H9 (cell line): ENCODE results near the gene C19orf18. TPM values are rescaled to one million over a fixed set of nuclear protein-coding genes. Genes with fewer than 3 reads are reported as not detected.
A peak's percentile ranks its signal among the peaks of the same experiment; 100 is the strongest.

ENCODE experiments used
- DNase-seq: peaks from one replicate; pipeline ENCODE4 v3.0.0-alpha.2; 2017
- H2AFZ ChIP-seq: one replicate; pipeline ENCODE4 v1.6.1; 2013; ENCODE audit warnings: mild to moderate bottlenecking, low read length, control low read depth, moderate library complexity
- H2AK5ac ChIP-seq: 2 replicates; pipeline ENCODE4 v1.6.1; 2013; ENCODE audit warnings: low read length, control low read depth, mixed read lengths; ENCODE audit not compliant: insufficient read length
- H2BK120ac ChIP-seq: one replicate; pipeline ENCODE4 v1.6.1; 2013; ENCODE audit warnings: low read depth, mild to moderate bottlenecking, low read length, control low read depth, inconsistent platforms; ENCODE audit not compliant: poor library complexity, severe bottlenecking
- H2BK12ac ChIP-seq: 2 replicates; pipeline ENCODE4 v1.6.1; 2013; ENCODE audit warnings: low read length, control low read depth, mixed read lengths, low read depth; ENCODE audit not compliant: insufficient read length
- H2BK15ac ChIP-seq: 2 replicates; pipeline ENCODE4 v1.6.1; 2013; ENCODE audit warnings: low read depth, low read length, control low read depth
- H2BK20ac ChIP-seq: one replicate; pipeline ENCODE4 v1.6.1; 2013; ENCODE audit warnings: low read depth, mild to moderate bottlenecking, low read length, control low read depth, inconsistent platforms; ENCODE audit not compliant: poor library complexity, severe bottlenecking
- H2BK5ac ChIP-seq: 2 replicates; pipeline ENCODE4 v1.6.1; 2013; ENCODE audit warnings: low read length, control low read depth, mixed read lengths; ENCODE audit not compliant: insufficient read length
- H3K14ac ChIP-seq: 2 replicates; pipeline ENCODE4 v1.6.1; 2013; ENCODE audit warnings: low read length, control low read depth; ENCODE audit not compliant: insufficient read depth
- H3K18ac ChIP-seq: 2 replicates; pipeline ENCODE4 v1.6.1; 2013; ENCODE audit warnings: low read depth, mild to moderate bottlenecking, mixed read lengths, low read length, control low read depth; ENCODE audit not compliant: insufficient read length
- H3K23ac ChIP-seq: 2 replicates; pipeline ENCODE4 v1.6.1; 2013; ENCODE audit warnings: low read length, control low read depth, mixed read lengths, low read depth; ENCODE audit not compliant: insufficient read length
- H3K23me2 ChIP-seq: 2 replicates; pipeline ENCODE4 v1.6.1; 2013; ENCODE audit warnings: low read depth, mild to moderate bottlenecking, mixed read lengths, low read length, control low read depth; ENCODE audit not compliant: insufficient read length, poor library complexity, severe bottlenecking
- H3K27ac ChIP-seq: 2 replicates; pipeline ENCODE4 v1.5.1; 2013; ENCODE audit warnings: low read length, control low read depth, mixed read lengths, low read depth; ENCODE audit not compliant: insufficient read length
- H3K27me3 ChIP-seq: 2 replicates; pipeline ENCODE4 v1.6.1; 2013; ENCODE audit warnings: low read length, control low read depth, inconsistent platforms; ENCODE audit not compliant: insufficient read depth
- H3K4ac ChIP-seq: 2 replicates; pipeline ENCODE4 v1.6.1; 2013; ENCODE audit warnings: low read depth, mild to moderate bottlenecking, control low read depth, inconsistent platforms, low read length, moderate library complexity
- H3K4me1 ChIP-seq: 2 replicates; pipeline ENCODE4 v1.6.1; 2013; ENCODE audit warnings: low read length, control low read depth, inconsistent platforms; ENCODE audit not compliant: insufficient read depth
- H3K4me2 ChIP-seq: 2 replicates; pipeline ENCODE4 v1.6.1; 2013; ENCODE audit warnings: low read length, control low read depth, mixed read lengths; ENCODE audit not compliant: insufficient read length, insufficient read depth
- H3K56ac ChIP-seq: 2 replicates; pipeline ENCODE4 v1.6.1; 2013; ENCODE audit warnings: low read depth, mild to moderate bottlenecking, mixed read lengths, low read length, control low read depth; ENCODE audit not compliant: insufficient read length
- H3K79me1 ChIP-seq: 2 replicates; pipeline ENCODE4 v1.6.1; 2013; ENCODE audit warnings: low read depth, mild to moderate bottlenecking, moderate library complexity, low read length, control low read depth, inconsistent platforms; ENCODE audit not compliant: insufficient read depth, poor library complexity, severe bottlenecking
- H3K79me2 ChIP-seq: 2 replicates; pipeline ENCODE4 v1.6.1; 2013; ENCODE audit warnings: low read length, control low read depth, inconsistent platforms; ENCODE audit not compliant: insufficient read depth
- H3K9ac ChIP-seq: 2 replicates; pipeline ENCODE4 v1.6.1; 2013; ENCODE audit warnings: low read length, control low read depth, mixed read lengths; ENCODE audit not compliant: insufficient read length; ENCODE audit errors: extremely low read depth
- H3K9me3 ChIP-seq: one replicate; pipeline ENCODE4 v1.6.1; 2013; ENCODE audit warnings: low read depth, low read length, inconsistent platforms; ENCODE audit not compliant: control insufficient read depth
- H3T11ph ChIP-seq: one replicate; pipeline ENCODE4 v1.6.1; 2013; ENCODE audit warnings: mild to moderate bottlenecking, low read length, control low read depth, inconsistent platforms
- H4K20me1 ChIP-seq: one replicate; pipeline ENCODE4 v1.6.1; 2013; ENCODE audit not compliant: control insufficient read depth, insufficient read length, insufficient read depth
- H4K5ac ChIP-seq: 2 replicates; pipeline ENCODE4 v1.6.1; 2013; ENCODE audit warnings: low read depth, mild to moderate bottlenecking, mixed read lengths, low read length, control low read depth; ENCODE audit not compliant: insufficient read length
- H4K8ac ChIP-seq: replicated peaks from 2 replicates; pipeline ENCODE4 v1.6.1; 2013; ENCODE audit warnings: low read length, control low read depth, mixed read lengths, low read depth; ENCODE audit not compliant: insufficient read length
- H4K91ac ChIP-seq: 2 replicates; pipeline ENCODE4 v1.6.1; 2013; ENCODE audit warnings: low read depth, mild to moderate bottlenecking, moderate library complexity, mixed read lengths, low read length, control low read depth; ENCODE audit not compliant: insufficient read length
- H3K27ac Mint-ChIP-seq, 3 experiments: 2 replicates in 2 of 3; 3 replicates in 1 of 3; pipeline ENCODE4 v1.8.0; 2020 to 2021; ENCODE audit warnings: mixed read lengths in 3 of 3, mild to moderate bottlenecking in 1 of 3, moderate library complexity in 1 of 3
- H3K27me3 Mint-ChIP-seq: 2 replicates; pipeline ENCODE4 v1.8.0; 2021; ENCODE audit warnings: low read depth, mild to moderate bottlenecking, moderate library complexity, mixed read lengths
- H3K36me3 Mint-ChIP-seq, 3 experiments: 2 replicates in 2 of 3; 3 replicates in 1 of 3; pipeline ENCODE4 v1.8.0; 2020 to 2021; ENCODE audit warnings: low read depth in 3 of 3, mixed read lengths in 3 of 3; ENCODE audit not compliant: insufficient read depth in 1 of 3
- H3K4me1 Mint-ChIP-seq, 2 experiments: 2 replicates each; pipeline ENCODE4 v1.8.0; 2020; ENCODE audit warnings: mixed read lengths in 2 of 2
- H3K4me3 Mint-ChIP-seq, 2 experiments: 2 replicates in 1 of 2; 3 replicates in 1 of 2; pipeline ENCODE4 v1.8.0; 2020 to 2021; ENCODE audit warnings: mild to moderate bottlenecking in 2 of 2, mixed read lengths in 2 of 2, moderate library complexity in 1 of 2
- H3K9me3 Mint-ChIP-seq, 2 experiments: 2 replicates in 1 of 2; 3 replicates in 1 of 2; pipeline ENCODE4 v1.8.0; 2020; ENCODE audit warnings: mild to moderate bottlenecking in 2 of 2, mixed read lengths in 2 of 2, moderate library complexity in 1 of 2
- WGBS: extraction: QIAGEN DNeasy Blood & Tissue Kit; methylation state at CpG from one replicate; pipeline ENCODE4 v1.1.7; 2013; ENCODE audit warnings: missing lambda C conversion rate, low lambda C conversion rate, mixed read lengths; ENCODE audit not compliant: insufficient read length; ENCODE audit errors: extremely low coverage; 5-methylcytosine and 5-hydroxymethylcytosine counted together
- total RNA-seq: library from RNA; stranded (reverse); gene quantifications from 2 replicates; pipeline ENCODE4 v1.2.1, GENCODE V29; 2021
- TF ChIP-seq, protein P1 (sequence below): fragments of 200-600 bp; sonication (generic); conservative IDR thresholded peaks from 3 replicates; pipeline ENCODE4 v1.8.0; 2021; ENCODE audit warnings: antibody characterized with exemption, mild to moderate bottlenecking

Gene C19orf18
- total RNA-seq, 1 experiment from 2014 or later = 0.26 TPM

DNA sequence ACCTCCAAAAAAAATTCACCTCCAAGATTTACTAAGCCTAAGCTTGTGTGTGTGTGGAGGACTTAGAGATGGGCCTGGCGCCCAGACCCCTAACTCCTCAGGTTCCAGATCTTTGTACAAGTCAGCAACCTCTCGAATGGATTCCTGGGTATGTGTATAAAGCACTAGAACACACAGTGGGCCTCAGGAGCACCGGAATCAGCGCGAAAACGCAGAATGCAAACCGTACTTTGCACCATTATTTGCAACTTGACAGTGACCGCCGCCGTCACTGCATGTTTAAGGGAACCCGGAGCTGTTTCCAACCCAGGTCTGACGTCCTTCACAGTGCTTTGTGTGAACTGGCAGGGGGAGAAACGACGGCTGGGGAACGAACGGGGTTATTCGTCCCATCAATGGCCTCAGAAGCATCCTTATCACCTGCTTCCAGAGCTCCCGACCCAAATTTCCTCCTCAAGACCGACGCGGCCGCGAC lies 27.6 kb upstream of the C19orf18 start:
- WGBS = no CpG with 5 or more reads among the region's 23 CpGs
- no peaks in the 10 kb centered on the region for H4K20me1 ChIP-seq

More for the DNA sequence above, 27.6 kb upstream of the C19orf18 start:
- Mint-ChIP-seq H3K4me3 (peak overlapping the region; percentile 88 to 93), H3K4me1 (peaks cover 8 to 19% of the 10 kb centered on the region in 2 experiments), H3K27ac (peak overlapping the region in 2 of 3 experiments; percentile 87 to 96; a peak in 5 of 7 replicates), H3K36me3 (peaks cover 85 to 89% (median 89%) of the 10 kb centered on the region in 3 experiments), H3K9me3 (peaks cover 52 to 88% of the 10 kb centered on the region in 2 experiments), H3K27me3 (peaks cover 7% of the 10 kb centered on the region)
- no peak overlapping the region for H2AFZ ChIP-seq
- H3K79me2 ChIP-seq = peaks cover 10% of the 10 kb centered on the region
- H4K91ac ChIP-seq = peak overlapping the region; percentile 12
- peak overlapping the region; percentile 18 for H3K23ac ChIP-seq
- H2BK5ac ChIP-seq = no peak overlapping the region
- H3K27ac ChIP-seq = no peak overlapping the region
- H3K79me1 ChIP-seq = peaks cover 9% of the 10 kb centered on the region
- peak overlapping the region; percentile 97; the same call in 1 of the 2 replicates for H3K14ac ChIP-seq
- no peak overlapping the region for H3T11ph ChIP-seq
- no peak overlapping the region for H3K56ac ChIP-seq
- H2BK20ac ChIP-seq = no peak overlapping the region
- no peak overlapping the region for H2BK12ac ChIP-seq
- peaks cover 4% of the 10 kb centered on the region for H3K23me2 ChIP-seq
- no peak overlapping the region for H3K4ac ChIP-seq
- no peak overlapping the region for H4K8ac ChIP-seq
- peaks cover 16% of the 10 kb centered on the region for H3K9me3 ChIP-seq
- H3K4me2 ChIP-seq = peak overlapping the region; percentile 83
- TF ChIP-seq, protein P1, sequence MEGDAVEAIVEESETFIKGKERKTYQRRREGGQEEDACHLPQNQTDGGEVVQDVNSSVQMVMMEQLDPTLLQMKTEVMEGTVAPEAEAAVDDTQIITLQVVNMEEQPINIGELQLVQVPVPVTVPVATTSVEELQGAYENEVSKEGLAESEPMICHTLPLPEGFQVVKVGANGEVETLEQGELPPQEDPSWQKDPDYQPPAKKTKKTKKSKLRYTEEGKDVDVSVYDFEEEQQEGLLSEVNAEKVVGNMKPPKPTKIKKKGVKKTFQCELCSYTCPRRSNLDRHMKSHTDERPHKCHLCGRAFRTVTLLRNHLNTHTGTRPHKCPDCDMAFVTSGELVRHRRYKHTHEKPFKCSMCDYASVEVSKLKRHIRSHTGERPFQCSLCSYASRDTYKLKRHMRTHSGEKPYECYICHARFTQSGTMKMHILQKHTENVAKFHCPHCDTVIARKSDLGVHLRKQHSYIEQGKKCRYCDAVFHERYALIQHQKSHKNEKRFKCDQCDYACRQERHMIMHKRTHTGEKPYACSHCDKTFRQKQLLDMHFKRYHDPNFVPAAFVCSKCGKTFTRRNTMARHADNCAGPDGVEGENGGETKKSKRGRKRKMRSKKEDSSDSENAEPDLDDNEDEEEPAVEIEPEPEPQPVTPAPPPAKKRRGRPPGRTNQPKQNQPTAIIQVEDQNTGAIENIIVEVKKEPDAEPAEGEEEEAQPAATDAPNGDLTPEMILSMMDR = no peak
- peak overlapping the region; percentile 85 for H3K9ac ChIP-seq
- no peak overlapping the region for H4K5ac ChIP-seq
- no peak overlapping the region for H2AK5ac ChIP-seq
- no peaks in the 10 kb centered on the region for H3K27me3 ChIP-seq
- H3K18ac ChIP-seq = peak overlapping the region; percentile 97
- no peak for DNase-seq
- no peak overlapping the region for H2BK120ac ChIP-seq
- no peak overlapping the region for H2BK15ac ChIP-seq
- no peaks in the 10 kb centered on the region for H3K4me1 ChIP-seq
